ENCODE data around the gene KIF1B. TPM values are rescaled to one million over a fixed set of nuclear protein-coding genes. Genes with fewer than 3 reads are reported as not detected.
"Not testable (repeated sequence)": the region's sequence is repeated elsewhere in the genome, so short reads cannot be mapped to it uniquely, and the experiment has no call there.

KIF1B gene
- total RNA-seq, 5 donors from 2014 or later (not counting 1 experiment from before 2014, with no cell fraction given), result 10.3 to 15.3 (median 13.8) TPM

DNA sequence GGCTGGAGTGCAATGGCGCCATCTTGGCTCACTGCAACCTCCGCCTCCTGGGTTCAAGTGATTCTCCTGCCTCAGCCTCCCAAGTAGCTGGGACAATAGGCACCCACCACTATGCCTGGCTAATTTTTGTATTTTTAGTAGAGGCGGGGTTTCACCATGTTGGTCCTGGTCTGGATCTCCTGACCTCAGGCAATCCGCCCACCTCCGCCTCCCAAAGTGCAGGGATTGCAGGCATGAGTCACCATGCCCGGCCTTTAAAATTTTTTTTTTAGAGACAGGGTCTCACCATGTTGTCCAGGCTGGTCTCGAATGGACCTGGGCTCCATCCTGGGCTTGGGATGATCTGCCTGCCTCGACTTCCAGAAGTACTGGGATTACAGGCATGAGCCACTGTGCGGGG is 49.2 kb downstream of the KIF1B start:
- H3K9me3 Mint-ChIP-seq; DNase-seq; H3K27me3 ChIP-seq (replicated peaks in 1 of 2; ENCODE audit: control insufficient read depth in 2 of 2, extremely low read depth in 1 of 2, insufficient read depth in 2 of 2, low read length in 1 of 2); H3K4me3 ChIP-seq (ENCODE audit: control insufficient read depth in 1 of 2, extremely low read depth in 1 of 2, low read length in 1 of 2); H3K4me1 Mint-ChIP-seq; H3K27me3 Mint-ChIP-seq; H3K36me3 ChIP-seq (ENCODE audit: control insufficient read depth in 2 of 2, extremely low read depth in 1 of 2, insufficient read depth in 1 of 2, low read length in 1 of 2); H3K27ac ChIP-seq (ENCODE audit: low read length); ATAC-seq (replicated peaks in 1 of 4); H3K4me3 Mint-ChIP-seq; POLR2A ChIA-PET; H3K4me1 ChIP-seq (ENCODE audit: control insufficient read depth in 1 of 2, extremely low read depth in 1 of 2, insufficient read depth in 2 of 2, low read length in 2 of 2); H3K9me3 ChIP-seq; H3K27ac Mint-ChIP-seq: not testable (repeated sequence)
- peaks cover 37% of the 10 kb centered on the region for H3K36me3 Mint-ChIP-seq
- 88% methylated on average over 5 of the region's 9 CpGs for WGBS (ENCODE audit: insufficient coverage)
- CTCF ChIA-PET, result interaction anchor here in 1 of 2 donors (0.6 kb wide), 1 partner anchor 36 kb away, joined by 3 read pairs; no protein-coding TSS in a partner anchor

DNA sequence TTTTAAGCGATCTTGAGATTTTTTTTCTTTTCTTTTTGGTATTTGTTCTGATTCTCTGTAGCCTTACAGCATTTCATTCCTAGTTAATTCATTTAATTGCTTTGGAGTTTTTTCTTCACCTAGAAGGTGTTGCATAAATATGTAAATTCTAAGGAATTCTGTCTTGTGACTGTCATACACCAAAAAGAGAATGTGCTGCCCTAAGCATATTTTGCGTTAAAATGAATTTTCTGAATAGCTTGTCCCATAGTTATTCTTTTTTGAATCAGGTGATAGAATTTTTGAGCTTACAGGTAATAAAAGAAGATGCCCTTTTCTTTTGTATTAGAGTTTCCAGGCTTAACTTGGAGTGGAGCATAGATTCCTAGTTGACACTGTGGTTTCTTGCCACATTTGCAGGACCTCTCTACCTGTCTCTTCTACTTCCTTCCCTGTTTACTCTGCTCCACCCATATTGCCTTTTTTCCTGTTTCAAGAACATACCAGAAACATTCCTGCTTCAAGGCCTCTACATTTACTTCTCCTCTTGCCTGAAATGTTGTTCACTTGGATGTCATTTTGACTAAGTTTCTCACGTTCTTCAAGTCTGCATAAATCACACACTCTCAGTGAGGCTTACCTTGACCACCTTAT is 53.2 kb downstream of the KIF1B start:
- Mint-ChIP-seq H3K27ac (no peak overlapping the region), H3K4me3 (no peak overlapping the region), H3K9me3 (no peaks in the 10 kb centered on the region), H3K4me1 (peaks cover 0 to 2% (median 0%) of the 10 kb centered on the region in 3 donors), H3K27me3 (no peaks in the 10 kb centered on the region), H3K36me3 (peaks cover 32% of the 10 kb centered on the region)
- WGBS (ENCODE audit: insufficient coverage), result 100% methylated on average over 1 of the region's 3 CpGs
- no peak overlapping the region for H3K4me3 ChIP-seq (ENCODE audit: control insufficient read depth in 1 of 2, extremely low read depth in 1 of 2, low read length in 1 of 2)
- no peaks in the 10 kb centered on the region for H3K27me3 ChIP-seq (replicated peaks in 1 of 2; ENCODE audit: control insufficient read depth in 2 of 2, extremely low read depth in 1 of 2, insufficient read depth in 2 of 2, low read length in 1 of 2)
- no peak overlapping the region for H3K27ac ChIP-seq (ENCODE audit: low read length)
- H3K4me1 ChIP-seq (ENCODE audit: control insufficient read depth in 1 of 2, extremely low read depth in 1 of 2, insufficient read depth in 2 of 2, low read length in 2 of 2), result no peaks in the 10 kb centered on the region
- no peaks in the 10 kb centered on the region for H3K9me3 ChIP-seq
- peaks cover 4 to 8% of the 10 kb centered on the region in 2 donors for H3K36me3 ChIP-seq (ENCODE audit: control insufficient read depth in 2 of 2, extremely low read depth in 1 of 2, insufficient read depth in 1 of 2, low read length in 1 of 2)
- ChIA-PET POLR2A (no interaction called here), CTCF (no interaction called here)
- ATAC-seq (replicated peaks in 1 of 4) (no peak), DNase-seq (no peak)

DNA sequence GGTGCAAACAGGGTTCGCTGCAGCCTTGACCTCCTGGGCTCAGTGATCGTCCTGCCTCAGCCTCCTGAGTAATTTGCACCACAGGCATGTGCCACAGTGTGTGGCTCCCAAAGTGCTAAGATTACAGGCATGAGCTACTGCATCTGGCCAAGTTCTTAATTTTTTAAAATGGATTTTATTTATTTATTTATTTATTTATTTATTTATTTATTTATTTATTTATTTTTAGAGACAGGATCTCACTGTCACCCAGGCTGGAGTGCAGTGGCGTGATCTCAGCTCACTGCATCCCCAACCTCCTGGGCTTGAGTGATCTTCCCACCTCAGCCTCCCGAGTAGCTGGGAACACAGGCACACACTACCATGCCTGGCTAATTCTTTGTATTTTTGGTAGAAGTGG is 54.7 kb downstream of the KIF1B start:
- H3K9me3 ChIP-seq, result no peaks in the 10 kb centered on the region
- POLR2A ChIA-PET, result no interaction called here

DNA sequence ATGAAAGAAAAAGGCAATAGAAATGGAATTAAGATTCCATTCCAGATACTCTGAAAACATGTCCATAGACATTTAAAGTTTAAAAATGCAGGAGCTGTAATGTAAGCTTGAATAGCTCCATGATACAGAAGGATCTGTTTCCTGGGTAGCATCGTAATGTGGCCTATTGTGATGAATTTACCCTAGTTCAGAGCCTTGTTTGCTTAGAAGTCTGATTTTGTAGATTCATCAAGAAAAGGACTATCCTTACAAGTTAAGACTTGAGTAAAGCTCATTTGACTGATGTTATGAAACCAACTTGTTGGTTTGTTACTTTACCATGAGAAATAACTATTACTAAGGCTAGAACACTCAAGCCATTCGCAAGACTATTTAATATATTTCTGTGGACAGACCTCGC is 55.5 kb downstream of the KIF1B start:
- no peak overlapping the region for H3K4me3 Mint-ChIP-seq
- H3K4me3 ChIP-seq (ENCODE audit: control insufficient read depth in 1 of 2, extremely low read depth in 1 of 2, low read length in 1 of 2), result no peak overlapping the region

More for the DNA sequence above, 54.7 kb downstream of the KIF1B start:
- peaks cover 4 to 8% of the 10 kb centered on the region in 2 donors for H3K36me3 ChIP-seq (ENCODE audit: control insufficient read depth in 2 of 2, extremely low read depth in 1 of 2, insufficient read depth in 1 of 2, low read length in 1 of 2)
- CTCF ChIA-PET, result no interaction called here
- H3K4me3 ChIP-seq (ENCODE audit: control insufficient read depth in 1 of 2, extremely low read depth in 1 of 2, low read length in 1 of 2), result no peak overlapping the region
- Mint-ChIP-seq H3K27me3 (no peaks in the 10 kb centered on the region), H3K4me3 (no peak overlapping the region), H3K4me1 (peaks cover 0 to 2% (median 0%) of the 10 kb centered on the region in 3 donors), H3K36me3 (peaks cover 28% of the 10 kb centered on the region), H3K27ac (no peak overlapping the region), H3K9me3 (no peaks in the 10 kb centered on the region)
- H3K27ac ChIP-seq (ENCODE audit: low read length), result no peak overlapping the region
- ATAC-seq (replicated peaks in 1 of 4) (no peak), DNase-seq (no peak)
- no peaks in the 10 kb centered on the region for H3K27me3 ChIP-seq (replicated peaks in 1 of 2; ENCODE audit: control insufficient read depth in 2 of 2, extremely low read depth in 1 of 2, insufficient read depth in 2 of 2, low read length in 1 of 2)
- WGBS (ENCODE audit: insufficient coverage), result 100% methylated on average over 1 of the region's 4 CpGs
- no peaks in the 10 kb centered on the region for H3K4me1 ChIP-seq (ENCODE audit: control insufficient read depth in 1 of 2, extremely low read depth in 1 of 2, insufficient read depth in 2 of 2, low read length in 2 of 2)

DNA sequence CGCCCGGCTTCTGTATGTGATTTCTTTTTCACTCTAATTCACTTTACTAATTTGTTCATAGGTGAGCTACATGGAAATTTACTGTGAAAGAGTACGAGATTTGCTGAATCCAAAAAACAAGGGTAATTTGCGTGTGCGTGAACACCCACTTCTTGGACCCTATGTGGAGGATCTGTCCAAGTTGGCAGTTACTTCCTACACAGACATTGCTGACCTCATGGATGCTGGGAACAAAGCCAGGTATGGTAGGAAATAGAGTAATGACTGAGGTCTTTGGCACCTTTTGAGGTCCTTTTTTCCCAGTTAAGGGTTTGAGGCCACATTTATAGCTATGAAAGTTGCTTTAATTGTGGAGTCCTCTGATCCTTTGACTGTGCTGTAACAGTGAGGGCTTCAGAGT is 56.9 kb downstream of the KIF1B start:
- H3K36me3 ChIP-seq (ENCODE audit: control insufficient read depth in 2 of 2, extremely low read depth in 1 of 2, insufficient read depth in 1 of 2, low read length in 1 of 2), result peaks cover 0 to 12% of the 10 kb centered on the region in 2 donors
- H3K4me1 ChIP-seq (ENCODE audit: control insufficient read depth in 1 of 2, extremely low read depth in 1 of 2, insufficient read depth in 2 of 2, low read length in 2 of 2), result peaks cover 0 to 3% of the 10 kb centered on the region in 2 experiments
- CTCF ChIA-PET, result interaction anchor here in 1 of 2 donors (0.6 kb wide), 1 partner anchor 640 kb away, joined by 6 read pairs; no protein-coding TSS in a partner anchor
- H3K27me3 ChIP-seq (replicated peaks in 1 of 2; ENCODE audit: control insufficient read depth in 2 of 2, extremely low read depth in 1 of 2, insufficient read depth in 2 of 2, low read length in 1 of 2), result no peaks in the 10 kb centered on the region
- DNase-seq (no peak), ATAC-seq (replicated peaks in 1 of 4) (no peak)
- Mint-ChIP-seq H3K9me3 (no peaks in the 10 kb centered on the region), H3K4me3 (no peak overlapping the region), H3K27me3 (no peaks in the 10 kb centered on the region), H3K27ac (no peak overlapping the region), H3K4me1 (peaks cover 3 to 8% (median 5%) of the 10 kb centered on the region in 3 donors), H3K36me3 (peaks cover 26% of the 10 kb centered on the region)
- WGBS (ENCODE audit: insufficient coverage), result 100% methylated on average over 2 of the region's 5 CpGs
- H3K27ac ChIP-seq (ENCODE audit: low read length), result no peak overlapping the region
- no peak overlapping the region for H3K4me3 ChIP-seq (ENCODE audit: control insufficient read depth in 1 of 2, extremely low read depth in 1 of 2, low read length in 1 of 2)
- no peaks in the 10 kb centered on the region for H3K9me3 ChIP-seq
- POLR2A ChIA-PET, result no interaction called here

More for the DNA sequence above, 55.5 kb downstream of the KIF1B start:
- H3K9me3 ChIP-seq, result no peaks in the 10 kb centered on the region
- peaks cover 28% of the 10 kb centered on the region for H3K36me3 Mint-ChIP-seq
- H3K27ac Mint-ChIP-seq, result no peak overlapping the region
- peaks cover 0 to 2% (median 0%) of the 10 kb centered on the region in 3 donors for H3K4me1 Mint-ChIP-seq
- H3K27ac ChIP-seq (ENCODE audit: low read length), result no peak overlapping the region
- H3K27me3 Mint-ChIP-seq, result no peaks in the 10 kb centered on the region
- CTCF ChIA-PET, result no interaction called here
- WGBS (ENCODE audit: insufficient coverage), result no CpG with 5 or more reads among the region's 3 CpGs
- no peaks in the 10 kb centered on the region for H3K27me3 ChIP-seq (replicated peaks in 1 of 2; ENCODE audit: control insufficient read depth in 2 of 2, extremely low read depth in 1 of 2, insufficient read depth in 2 of 2, low read length in 1 of 2)
- POLR2A ChIA-PET, result interaction anchor here in 1 of 2 donors (1.1 kb wide), 1 partner anchor 11 kb away, joined by 4 read pairs; no protein-coding TSS in a partner anchor
- H3K4me1 ChIP-seq (ENCODE audit: control insufficient read depth in 1 of 2, extremely low read depth in 1 of 2, insufficient read depth in 2 of 2, low read length in 2 of 2), result no peaks in the 10 kb centered on the region
- no peaks in the 10 kb centered on the region for H3K9me3 Mint-ChIP-seq
- DNase-seq (no peak), ATAC-seq (replicated peaks in 1 of 4) (no peak)
- H3K36me3 ChIP-seq (ENCODE audit: control insufficient read depth in 2 of 2, extremely low read depth in 1 of 2, insufficient read depth in 1 of 2, low read length in 1 of 2), result peaks cover 4 to 8% of the 10 kb centered on the region in 2 donors

DNA sequence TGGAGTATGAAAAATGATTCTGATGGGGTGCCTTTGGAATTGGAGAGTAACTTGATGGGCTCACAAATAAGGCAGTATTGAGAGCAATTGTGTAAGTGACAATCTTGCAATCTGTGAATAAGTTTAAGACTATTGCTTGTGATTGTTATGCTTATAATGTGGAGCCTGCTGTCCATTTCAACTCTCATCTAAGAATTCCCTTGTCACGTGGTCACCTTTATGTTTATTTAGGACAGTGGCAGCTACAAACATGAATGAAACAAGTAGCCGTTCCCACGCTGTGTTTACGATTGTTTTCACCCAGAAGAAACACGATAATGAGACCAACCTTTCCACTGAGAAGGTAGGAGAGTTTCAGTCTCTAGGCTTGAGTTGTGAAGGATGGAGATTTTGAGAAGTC is 57.6 kb downstream of the KIF1B start:
- ChIA-PET POLR2A (no interaction called here), CTCF (no interaction called here)
- no peak overlapping the region for H3K27ac ChIP-seq (ENCODE audit: low read length)
- Mint-ChIP-seq H3K9me3 (no peaks in the 10 kb centered on the region), H3K4me3 (no peak overlapping the region), H3K27me3 (no peaks in the 10 kb centered on the region), H3K36me3 (peaks cover 24% of the 10 kb centered on the region), H3K27ac (no peak overlapping the region), H3K4me1 (peaks cover 3 to 8% (median 5%) of the 10 kb centered on the region in 3 donors)
- H3K36me3 ChIP-seq (ENCODE audit: control insufficient read depth in 2 of 2, extremely low read depth in 1 of 2, insufficient read depth in 1 of 2, low read length in 1 of 2), result peaks cover 0 to 12% of the 10 kb centered on the region in 2 donors
- ATAC-seq (replicated peaks in 1 of 4) (no peak), DNase-seq (no peak)
- H3K9me3 ChIP-seq, result no peaks in the 10 kb centered on the region
- H3K4me3 ChIP-seq (ENCODE audit: control insufficient read depth in 1 of 2, extremely low read depth in 1 of 2, low read length in 1 of 2), result no peak overlapping the region
- WGBS (ENCODE audit: insufficient coverage), result no CpG with 5 or more reads among the region's 5 CpGs
- H3K4me1 ChIP-seq (ENCODE audit: control insufficient read depth in 1 of 2, extremely low read depth in 1 of 2, insufficient read depth in 2 of 2, low read length in 2 of 2), result peaks cover 0 to 3% of the 10 kb centered on the region in 2 experiments
- no peaks in the 10 kb centered on the region for H3K27me3 ChIP-seq (replicated peaks in 1 of 2; ENCODE audit: control insufficient read depth in 2 of 2, extremely low read depth in 1 of 2, insufficient read depth in 2 of 2, low read length in 1 of 2)
